ENCODE data around the gene DIO3.
"Not testable (repeated sequence)": the region's sequence is repeated elsewhere in the genome, so short reads cannot be mapped to it uniquely, and the experiment has no call there.

DIO3 gene

DNA sequence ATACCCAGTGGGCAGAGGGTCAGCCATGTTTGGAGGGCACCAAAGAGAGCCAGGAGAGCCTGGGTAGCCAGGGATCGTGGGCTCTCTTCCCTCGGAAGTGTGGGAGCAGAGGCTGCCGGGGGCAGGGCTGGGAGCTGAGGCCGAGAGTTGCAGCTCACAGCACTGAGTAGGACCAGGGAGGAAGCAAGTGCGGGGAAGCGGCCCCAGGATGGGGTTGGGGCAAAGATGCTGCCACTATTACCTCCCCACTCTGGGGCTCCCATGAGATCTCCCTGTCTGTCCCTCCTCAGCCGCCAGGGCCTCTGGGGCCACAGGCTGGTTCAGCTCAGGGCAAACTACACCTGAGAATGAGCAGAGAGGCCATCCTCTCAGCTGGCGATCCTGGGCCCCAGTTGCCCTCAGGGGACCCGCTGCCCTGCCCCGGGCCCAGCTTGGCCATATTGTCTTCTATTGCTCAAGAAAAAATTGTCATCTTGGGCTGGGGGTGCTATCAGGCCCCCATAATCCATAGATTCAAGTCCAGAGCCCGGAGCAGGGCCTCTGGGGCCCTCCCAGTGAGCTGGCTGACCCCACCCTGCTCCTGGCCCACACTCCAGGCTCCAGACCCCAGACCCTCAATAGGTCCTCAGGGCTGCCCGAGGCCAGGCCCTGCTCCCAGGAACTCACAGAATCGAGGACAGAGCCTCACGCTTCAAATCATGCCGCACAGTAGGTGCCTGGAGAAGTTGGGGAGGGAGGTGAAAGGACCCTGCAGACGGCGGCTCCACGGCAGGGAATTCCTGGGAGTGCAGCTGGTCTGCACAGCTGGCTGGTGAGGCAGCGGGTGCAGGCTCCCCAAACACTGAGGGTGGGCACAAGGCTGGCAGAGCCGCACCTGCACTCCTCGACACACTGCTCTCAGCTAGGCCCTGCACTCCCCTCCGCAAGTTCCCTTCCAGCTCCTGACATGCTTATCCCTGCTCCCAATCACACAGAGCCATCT, 20.5 kb upstream of the DIO3 start:
- in situ Hi-C loops (cut with HindIII; ENCODE audit: low sequenced_read_pairs), result no loop called here

DNA sequence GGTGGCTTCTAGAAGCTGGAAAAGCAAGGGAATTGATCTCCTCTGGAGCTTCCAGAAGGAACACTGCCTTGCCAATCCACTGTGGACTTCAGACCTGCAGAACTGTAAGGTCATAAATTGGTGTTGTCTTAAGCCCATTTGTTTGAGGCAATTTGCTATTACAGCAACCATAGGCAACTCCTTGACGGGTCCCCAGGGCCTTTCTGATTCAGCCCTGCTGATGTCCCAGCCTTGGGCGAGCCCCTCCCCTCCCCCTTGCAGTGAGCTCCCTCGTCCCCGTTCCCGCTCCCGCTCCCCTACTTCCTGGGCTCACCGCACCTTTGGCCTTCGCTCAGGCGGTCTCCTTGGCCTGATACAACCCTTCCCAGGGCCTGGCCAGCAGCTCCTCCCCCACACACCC, 18.9 kb upstream of the DIO3 start:
- in situ Hi-C loops (cut with HindIII; ENCODE audit: low sequenced_read_pairs), result no loop called here

DNA sequence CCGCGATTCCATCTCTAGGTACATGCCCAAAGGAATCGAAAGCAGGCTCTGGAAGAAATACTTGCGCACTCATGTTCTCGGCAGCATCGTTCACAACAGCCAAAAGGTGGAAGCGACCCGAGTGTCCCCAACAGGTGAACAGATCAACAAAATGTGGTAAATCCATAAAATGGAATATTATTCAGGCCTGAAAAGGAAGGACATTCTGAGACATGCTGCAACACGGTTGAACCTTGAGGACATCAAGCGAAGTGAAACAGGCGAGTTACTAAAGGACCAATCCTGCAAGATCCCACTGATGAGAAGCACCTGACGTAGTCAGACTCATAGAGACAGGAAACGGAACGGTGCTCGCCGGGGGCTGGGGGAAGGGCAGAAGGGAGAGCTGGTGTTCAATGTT, 17.5 kb upstream of the DIO3 start:
- in situ Hi-C loops (cut with HindIII; ENCODE audit: low sequenced_read_pairs), result no loop called here

DNA sequence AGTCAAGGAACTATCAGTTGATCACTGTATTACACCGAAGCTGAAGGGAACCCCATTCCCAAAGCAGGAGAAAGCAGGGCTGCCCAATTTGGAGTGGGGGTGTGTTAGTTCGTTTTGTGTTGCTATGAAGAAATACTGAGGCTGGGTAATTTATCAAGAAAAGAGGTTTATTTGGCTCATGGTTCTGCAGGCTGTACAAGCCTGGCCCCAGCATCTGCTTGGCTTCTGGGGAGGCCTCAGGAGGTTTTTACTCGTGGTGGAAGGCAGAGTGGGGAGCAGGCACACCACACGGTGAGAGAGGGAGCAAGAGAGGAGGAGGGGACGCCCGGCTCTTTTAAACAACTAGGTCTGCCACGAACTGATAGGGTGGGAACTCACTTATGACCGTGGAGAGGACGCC, 16.7 kb upstream of the DIO3 start:
- in situ Hi-C loops (cut with HindIII; ENCODE audit: low sequenced_read_pairs), result no loop called here

DNA sequence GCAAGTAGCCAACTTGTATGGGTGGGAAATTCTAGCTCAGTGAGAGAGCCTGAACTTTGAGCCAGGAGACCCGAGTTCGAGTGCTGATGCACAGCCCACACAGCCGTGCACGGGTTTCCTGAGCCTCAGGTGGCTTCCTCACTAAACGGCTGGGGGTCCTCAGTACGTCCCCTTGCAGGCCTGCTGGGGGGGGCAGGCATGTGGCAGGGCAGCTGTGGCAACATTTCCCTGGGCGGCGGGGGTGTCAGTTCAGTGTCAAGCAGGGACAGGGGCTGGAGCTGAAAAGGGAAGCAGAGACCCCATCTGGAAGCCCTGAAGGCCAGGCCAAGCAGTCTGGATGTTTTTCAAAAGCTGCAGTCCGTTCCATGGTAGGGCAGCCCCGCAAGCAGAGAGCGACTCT, 14.6 kb upstream of the DIO3 start:
- in situ Hi-C loops (cut with HindIII; ENCODE audit: low sequenced_read_pairs), result no loop called here

DNA sequence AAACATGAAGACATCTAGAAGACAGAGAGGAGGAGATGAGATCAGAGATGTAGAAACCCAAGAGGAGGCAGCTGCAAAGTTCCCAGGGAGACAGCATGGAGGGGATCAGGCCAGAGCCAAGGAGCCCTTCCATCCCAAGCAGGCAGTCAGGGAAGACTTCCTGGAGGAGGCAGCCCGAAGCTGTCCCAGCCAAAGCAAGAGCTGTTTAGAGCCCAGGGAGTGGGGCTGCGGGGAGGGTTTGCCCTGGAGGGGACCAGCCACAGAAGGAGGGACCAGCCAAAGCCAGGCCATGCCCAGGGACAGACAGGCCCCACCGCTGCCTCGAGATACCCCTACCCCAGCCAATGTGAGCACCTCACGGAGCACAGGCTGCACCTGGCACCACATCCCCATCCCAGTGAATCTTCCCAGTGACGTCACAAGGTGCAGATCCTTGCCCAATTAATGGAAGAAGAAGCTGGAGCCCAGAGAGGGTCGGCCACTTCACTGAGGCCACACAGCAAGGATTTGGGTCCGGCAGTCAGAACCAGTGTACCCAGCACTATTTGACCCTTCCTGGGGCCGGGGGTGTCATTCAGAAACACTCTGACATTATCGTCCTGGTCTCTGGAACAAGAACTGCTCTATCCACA, 14.1 kb upstream of the DIO3 start:
- in situ Hi-C loops (cut with HindIII; ENCODE audit: low sequenced_read_pairs), result no loop called here

DNA sequence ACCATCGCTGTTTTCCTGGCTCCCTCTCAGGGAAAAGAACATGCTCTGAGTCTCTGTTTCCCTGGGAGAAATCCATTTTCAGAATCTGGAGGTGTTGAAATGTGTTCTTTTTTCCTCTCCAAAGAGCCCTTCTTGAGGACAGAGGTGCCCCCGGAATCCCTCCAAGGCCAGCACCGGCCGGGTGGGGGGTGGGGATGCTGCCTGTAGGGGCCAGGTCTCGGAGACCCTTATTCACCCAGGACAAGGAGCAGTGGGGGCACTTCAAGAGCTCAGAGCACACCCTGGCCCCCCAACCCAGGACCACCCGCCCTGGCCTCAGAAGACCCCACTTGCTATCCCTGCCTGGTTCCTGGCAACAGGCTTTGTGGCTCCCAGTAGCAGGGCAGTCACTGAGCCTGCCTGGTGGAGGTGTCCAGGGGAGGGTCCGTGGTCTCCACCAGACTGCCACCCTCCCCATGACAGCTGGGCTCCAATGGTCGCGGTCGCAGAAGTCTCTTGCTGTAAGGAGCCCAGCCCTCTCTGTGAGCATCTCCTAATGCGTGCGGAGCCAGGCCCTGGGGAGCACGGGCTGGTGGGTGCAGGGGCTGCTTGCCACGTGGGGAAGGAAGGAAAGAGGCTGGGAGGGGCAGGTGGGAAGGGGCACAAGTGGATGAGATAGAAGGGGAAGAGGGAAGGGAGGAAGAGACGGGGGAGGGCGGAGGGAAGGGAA, 13.2 kb upstream of the DIO3 start:
- in situ Hi-C loops (cut with HindIII; ENCODE audit: low sequenced_read_pairs), result no loop called here

DNA sequence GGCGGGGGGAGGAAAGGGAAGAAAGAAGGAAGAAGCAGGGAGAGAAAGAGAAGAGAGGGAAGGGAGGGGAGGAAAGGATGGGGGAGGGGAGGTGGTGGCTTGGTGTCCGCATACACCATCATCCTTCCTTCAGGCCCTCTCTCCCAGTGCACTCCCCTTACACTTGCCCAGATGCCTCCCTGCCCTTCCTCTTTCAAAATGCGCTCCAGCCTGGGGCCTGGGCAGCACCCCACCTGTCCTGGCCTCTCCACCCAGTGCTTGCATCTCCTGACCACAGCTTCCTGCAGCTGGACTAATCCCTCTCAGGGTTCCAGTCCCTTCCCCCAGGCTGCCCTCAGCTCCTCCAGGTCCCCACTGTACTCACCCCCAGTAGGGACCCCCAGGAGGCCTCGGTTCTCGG, 12.6 kb upstream of the DIO3 start:
- in situ Hi-C loops (cut with HindIII; ENCODE audit: low sequenced_read_pairs), result no loop called here

DNA sequence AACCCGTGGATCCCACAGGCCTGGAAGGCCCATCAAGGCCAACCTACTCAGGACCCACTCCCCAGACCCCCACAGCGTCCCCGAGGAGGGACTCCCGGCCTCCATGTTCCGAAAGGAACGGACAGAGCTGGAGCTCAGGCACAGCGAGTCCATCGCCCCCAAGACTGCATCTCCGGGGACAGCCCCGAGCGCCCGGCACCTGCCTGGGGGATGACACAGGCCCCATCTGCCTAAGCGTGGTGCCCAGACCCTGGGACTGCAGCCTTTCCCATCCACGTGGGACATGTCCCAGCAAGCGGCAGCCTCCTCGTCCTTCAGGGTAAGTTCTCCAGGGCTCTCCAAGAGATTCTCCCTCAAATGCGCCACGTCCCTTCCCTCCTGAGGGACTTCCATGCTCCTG, 12.1 kb upstream of the DIO3 start:
- in situ Hi-C loops (cut with HindIII; ENCODE audit: low sequenced_read_pairs), result no loop called here

DNA sequence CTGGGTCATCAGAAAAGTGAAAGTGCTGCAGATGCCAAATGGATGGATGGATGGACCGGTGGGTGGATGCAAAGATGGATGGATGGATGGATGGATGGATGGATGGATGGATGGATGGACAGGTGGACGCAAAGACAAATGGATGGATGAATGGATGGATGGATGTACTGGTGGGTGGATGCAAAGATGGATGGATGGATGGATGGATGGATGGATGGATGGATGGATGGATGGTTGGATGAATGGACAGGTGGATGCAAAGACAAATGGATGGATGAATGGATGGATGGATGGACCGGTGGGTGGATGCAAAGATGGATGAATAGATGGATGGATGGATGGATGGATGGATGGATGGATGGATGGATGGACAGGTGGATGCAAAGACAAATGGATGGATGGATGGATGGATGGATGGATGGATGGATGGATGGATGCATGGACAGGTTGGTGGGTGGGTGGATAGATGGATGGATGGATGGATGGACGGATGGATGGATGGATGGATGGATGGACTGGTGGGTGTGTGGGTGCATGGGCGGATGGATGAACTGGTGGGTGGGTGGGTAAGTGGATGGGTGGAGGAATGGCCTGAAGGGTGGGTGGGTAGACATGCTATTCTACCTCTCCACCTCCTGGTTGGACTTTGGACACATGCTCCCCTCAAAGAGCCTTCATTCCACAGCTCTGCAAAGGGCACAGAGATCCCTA, 10.9 kb upstream of the DIO3 start:
- in situ Hi-C loops (cut with HindIII; ENCODE audit: low sequenced_read_pairs), result not testable (repeated sequence)

DNA sequence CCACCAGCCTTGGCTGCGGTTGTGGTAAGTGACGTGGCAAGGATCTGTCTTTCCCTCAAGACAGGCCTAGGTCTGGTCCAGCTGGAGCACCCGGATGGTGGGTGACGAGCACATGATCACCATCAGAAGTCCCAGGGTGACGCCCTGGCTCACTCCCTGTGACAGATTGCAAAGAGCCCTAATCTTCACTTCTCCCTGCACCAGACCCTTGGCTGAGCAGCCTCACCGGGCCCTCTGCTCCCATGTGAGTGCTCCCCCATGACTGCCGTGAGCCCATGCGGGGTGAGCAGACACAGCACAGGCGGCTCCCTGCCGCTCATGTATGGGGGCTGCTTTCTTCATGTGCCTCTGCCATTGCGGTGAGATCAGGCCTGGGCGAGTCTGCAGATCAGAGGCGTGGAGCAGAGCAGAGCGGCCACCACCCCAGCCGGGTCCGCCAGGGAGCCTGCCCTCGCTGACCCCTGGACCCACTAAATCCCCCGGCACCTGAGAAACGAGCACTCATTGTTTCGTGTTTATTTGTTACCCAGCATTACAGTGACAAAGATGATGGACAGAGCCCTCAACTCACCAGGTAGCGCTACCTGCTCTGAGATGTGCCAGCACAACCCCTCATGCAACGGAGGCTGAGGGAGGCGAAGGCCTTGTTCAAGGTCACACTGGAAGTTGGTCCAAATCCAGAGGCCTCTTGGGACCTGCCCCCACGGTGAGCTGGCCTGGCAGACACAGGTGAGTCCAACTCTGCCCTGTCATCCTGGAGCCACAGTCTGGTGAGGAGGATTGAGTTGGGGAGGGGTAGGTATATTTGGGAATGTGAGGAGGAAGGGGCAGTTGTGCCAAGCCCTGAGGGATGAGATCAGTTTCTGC, 9.3 kb upstream of the DIO3 start:
- in situ Hi-C loops (cut with HindIII; ENCODE audit: low sequenced_read_pairs), result no loop called here

DNA sequence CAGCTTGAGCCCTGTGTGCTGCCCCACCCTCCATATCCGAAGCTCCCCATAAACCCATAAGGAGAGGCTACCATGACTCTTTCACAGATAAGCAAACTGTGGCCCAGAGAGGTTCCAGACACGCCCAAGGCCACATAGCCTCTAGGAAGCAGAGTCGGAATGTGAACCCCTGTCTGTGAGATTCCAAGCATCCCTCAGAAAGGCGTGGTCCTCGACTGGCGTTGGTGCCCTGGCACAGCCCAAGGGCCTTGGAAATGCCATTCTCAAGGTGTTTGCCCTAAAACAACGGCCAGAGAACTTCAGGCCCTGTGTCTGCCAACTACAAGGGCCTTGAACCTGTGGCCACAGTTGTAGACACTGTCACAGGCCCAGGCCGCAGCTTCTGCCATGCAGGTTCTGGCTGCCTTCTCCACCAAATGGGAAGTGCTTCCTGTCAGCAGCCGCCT, 8.5 kb upstream of the DIO3 start:
- in situ Hi-C loops (cut with HindIII; ENCODE audit: low sequenced_read_pairs), result no loop called here

DNA sequence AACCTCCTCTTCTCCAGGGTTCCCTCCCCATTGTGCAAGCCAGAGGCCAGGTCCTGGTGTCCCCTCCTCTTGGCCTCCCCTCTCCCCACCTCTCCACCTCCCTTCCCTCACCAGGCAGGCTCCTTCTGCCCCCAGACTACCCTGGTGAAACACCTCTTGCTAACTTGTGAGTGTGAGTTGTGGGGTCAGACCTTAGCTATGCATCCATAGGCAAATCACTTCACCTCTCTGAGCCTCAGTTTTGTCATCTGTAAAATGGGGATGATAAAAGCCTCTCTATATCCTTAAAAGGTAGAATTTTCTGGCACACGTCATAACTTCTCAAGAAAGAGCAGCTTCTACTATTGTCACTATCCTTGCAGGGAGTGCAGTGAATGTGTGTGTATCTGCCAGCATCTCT, 7.9 kb upstream of the DIO3 start:
- in situ Hi-C loops (cut with HindIII; ENCODE audit: low sequenced_read_pairs), result no loop called here

DNA sequence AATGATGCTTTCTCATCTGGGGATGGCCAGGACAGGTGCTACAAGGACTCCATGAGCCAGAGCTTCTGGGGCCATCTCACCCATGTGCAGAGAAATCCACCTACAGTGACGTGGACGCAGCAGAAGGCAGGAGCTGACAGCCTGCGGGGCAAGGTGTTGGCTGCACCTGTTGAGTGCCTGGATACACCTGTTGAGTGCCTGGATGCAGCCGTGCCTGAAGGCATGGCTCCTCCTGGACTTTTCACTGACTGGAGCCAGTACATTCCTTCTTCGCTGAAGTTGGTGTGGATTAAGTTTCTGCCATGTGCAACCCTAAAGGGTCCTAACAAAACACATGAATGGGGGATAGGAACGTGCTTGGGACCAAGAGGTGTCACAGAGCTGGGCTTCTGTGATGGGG, 7.4 kb upstream of the DIO3 start:
- in situ Hi-C loops (cut with HindIII; ENCODE audit: low sequenced_read_pairs), result no loop called here

DNA sequence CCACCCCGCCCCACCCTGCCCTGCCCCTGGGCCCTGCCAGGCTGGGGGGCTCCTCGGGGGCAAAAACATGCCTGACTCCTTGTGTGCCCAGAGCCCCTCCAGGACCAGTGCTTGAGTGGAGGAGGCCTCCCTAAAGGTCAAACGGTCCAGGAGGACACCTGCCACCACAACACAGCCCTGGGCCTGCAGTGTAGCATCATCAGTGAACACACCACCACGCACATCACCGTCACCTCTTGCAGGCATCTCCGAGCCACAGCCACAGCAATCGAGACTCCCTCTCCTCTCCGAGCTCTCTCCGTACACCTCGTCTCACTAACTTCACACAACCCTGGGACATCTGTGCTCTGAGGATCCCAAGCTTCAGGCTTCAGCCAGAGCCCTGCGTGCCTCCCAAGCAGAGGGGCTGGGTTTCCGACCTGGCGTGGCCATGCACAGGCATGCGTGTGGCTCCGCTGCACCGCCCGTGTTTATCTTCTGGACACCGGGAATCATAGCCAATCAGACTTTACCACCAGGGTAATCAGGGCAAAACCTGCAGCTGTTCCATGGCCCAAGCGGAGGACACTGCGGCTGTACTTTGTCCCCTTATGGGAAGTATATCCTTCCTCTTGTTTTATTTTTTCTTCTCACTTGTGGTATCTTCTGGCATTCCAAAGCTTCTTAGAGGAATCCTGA, 6.2 kb upstream of the DIO3 start:
- in situ Hi-C loops (cut with HindIII; ENCODE audit: low sequenced_read_pairs), result no loop called here

DNA sequence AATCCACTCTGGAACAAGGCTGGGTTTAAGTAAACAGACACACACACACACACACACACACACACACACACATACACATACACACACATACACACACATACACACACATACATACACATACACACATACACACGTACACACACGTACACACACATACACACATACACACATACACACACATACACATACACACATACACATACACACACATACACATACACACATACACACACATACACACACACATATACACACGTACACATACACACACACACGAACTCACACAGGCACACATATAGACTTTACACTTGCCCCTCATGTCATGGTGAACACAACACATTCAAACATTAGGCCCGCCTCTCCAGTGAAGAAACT, 5.6 kb upstream of the DIO3 start:
- in situ Hi-C loops (cut with HindIII; ENCODE audit: low sequenced_read_pairs), result not testable (repeated sequence)

DNA sequence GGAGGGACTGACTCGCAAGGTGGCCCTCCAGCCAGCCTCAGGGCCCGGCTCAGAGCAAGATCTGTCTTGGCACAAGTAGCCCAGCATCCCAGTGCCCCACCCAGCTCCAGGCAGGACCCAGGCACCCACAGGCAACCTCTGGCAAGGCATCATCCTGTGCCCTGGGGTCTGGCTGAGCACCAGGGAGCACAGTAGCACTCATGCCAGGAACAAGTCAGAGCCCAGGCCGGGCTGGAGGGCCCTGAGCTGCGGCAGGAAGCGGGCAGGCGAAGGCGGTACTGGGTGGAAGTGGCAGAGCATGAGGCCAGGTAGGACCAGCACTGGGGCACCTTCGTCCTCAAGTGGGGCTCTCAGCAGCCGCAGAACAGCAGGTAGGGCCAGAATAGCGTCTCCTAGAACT, 5.2 kb upstream of the DIO3 start:
- in situ Hi-C loops (cut with HindIII; ENCODE audit: low sequenced_read_pairs), result no loop called here

DNA sequence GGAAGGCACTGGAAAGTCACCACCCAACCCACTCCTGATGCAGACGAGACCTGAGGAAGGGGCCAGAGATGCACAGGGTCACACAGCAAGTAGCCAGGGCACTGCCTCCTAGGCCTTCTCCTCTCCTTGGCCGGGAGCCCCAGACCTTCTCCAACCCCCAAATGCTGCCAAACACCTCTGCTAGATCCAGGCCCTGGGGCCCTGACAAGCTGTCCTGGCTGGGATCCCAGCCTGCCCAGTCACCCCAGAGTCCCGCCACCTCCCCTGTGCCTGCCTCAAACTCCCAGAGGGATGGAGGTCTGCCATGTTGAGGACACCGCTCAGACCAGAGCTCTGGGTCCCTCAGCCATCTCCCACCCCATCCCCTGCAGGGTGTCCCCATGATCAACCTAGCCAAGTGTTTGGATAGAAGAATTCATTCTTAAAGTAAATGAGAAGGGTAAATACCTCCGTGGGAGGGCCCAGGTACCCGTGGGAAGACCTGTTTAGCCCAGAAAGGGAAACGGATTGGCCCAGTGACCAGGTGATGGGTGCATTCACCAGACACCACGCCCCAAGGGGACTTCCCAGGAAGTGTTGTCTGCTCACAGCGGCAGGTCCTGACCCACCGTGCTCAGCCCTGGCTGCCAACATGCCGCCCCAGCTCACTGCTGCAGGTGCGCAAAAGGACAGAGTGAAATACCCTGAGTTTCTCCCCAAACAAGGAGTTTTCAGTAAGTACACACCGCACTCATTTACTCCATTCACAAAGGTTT, 4.6 kb upstream of the DIO3 start:
- in situ Hi-C loops (cut with HindIII; ENCODE audit: low sequenced_read_pairs), result no loop called here

DNA sequence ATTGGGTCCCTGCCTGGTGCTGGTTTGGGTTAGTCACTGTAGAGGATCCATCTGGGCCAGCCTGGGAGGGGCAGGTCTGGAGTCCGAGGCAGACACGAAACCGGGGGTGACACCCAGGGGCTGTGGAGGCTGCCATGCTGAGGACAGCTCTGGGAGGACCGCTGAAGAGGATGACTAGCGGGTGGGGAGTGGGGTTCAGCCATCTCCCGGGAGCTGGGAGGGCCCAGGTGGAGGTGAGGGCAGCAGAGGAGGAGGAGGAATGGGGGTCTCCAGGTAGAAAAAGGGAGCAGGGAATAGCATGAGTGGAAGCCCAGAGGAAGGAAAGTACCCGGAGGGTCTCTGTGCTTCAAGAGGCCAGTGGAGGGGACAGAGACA, 4.0 kb upstream of the DIO3 start:
- in situ Hi-C loops (cut with HindIII; ENCODE audit: low sequenced_read_pairs), result no loop called here

All from DLD1 (cell line).